Chondrocyte (in vitro differentiated cells): ENCODE measurements around the gene LRRC27. TPM values are rescaled to one million over a fixed set of nuclear protein-coding genes. Genes with fewer than 3 reads are reported as not detected.

Experiments
- DNase-seq: peaks from one replicate; pipeline ENCODE4 v3.0.0; 2021; ENCODE audit warnings: mixed read lengths, low spot score
- H3K27ac Mint-ChIP-seq: one replicate; pipeline ENCODE4 v1.8.0; 2021; ENCODE audit warnings: mild to moderate bottlenecking, moderate library complexity, mixed read lengths; ENCODE audit not compliant: unreplicated experiment
- H3K27me3 Mint-ChIP-seq: 2 replicates; pipeline ENCODE4 v1.8.0; 2021; ENCODE audit warnings: low read depth, mixed read lengths
- H3K36me3 Mint-ChIP-seq: 2 replicates; pipeline ENCODE4 v1.8.0; 2021; ENCODE audit warnings: low read depth, mixed read lengths
- H3K4me1 Mint-ChIP-seq: 2 replicates; pipeline ENCODE4 v1.8.0; 2021; ENCODE audit warnings: low read depth, mild to moderate bottlenecking, mixed read lengths
- H3K4me3 Mint-ChIP-seq: one replicate; pipeline ENCODE4 v1.8.0; 2021; ENCODE audit warnings: mild to moderate bottlenecking, moderate library complexity, mixed read lengths; ENCODE audit not compliant: unreplicated experiment
- H3K9me3 Mint-ChIP-seq: 2 replicates; pipeline ENCODE4 v1.8.0; 2021; ENCODE audit warnings: low read depth, mixed read lengths
- CTCF ChIP-seq: fragments of 200-600 bp; sonication (generic); IDR thresholded peaks from 2 replicates; pipeline ENCODE4 v1.5.0; 2021; ENCODE audit warnings: antibody characterized with exemption, mild to moderate bottlenecking, moderate library complexity
- total RNA-seq: library from RNA; stranded (reverse); gene quantifications from 3 replicates; pipeline ENCODE4 v1.2.1, GENCODE V29; 2021

Gene LRRC27
- total RNA-seq, 1 donor from 2014 or later = 13.2 TPM

GRCh38 chr10:132419538-132420468, 87.8 kb downstream of the LRRC27 start:
- Mint-ChIP-seq H3K9me3 (no peaks in the 10 kb centered on the region), H3K4me3 (no peak overlapping the region), H3K27ac (no peak overlapping the region), H3K4me1 (peaks cover 55% of the 10 kb centered on the region), H3K27me3 (no peaks in the 10 kb centered on the region), H3K36me3 (peaks cover 5% of the 10 kb centered on the region)
- TF ChIP-seq CTCF = no peak
- no peak for DNase-seq

- no peak for DNase-seq
- peaks cover 49% of the 10 kb centered on the region for H3K4me1 Mint-ChIP-seq
- H3K36me3 Mint-ChIP-seq = peaks cover under 1% of the 10 kb centered on the region
- H3K4me3 Mint-ChIP-seq = no peak overlapping the region
- TF ChIP-seq CTCF = no peak
- H3K27me3 Mint-ChIP-seq = no peaks in the 10 kb centered on the region
- H3K9me3 Mint-ChIP-seq = no peaks in the 10 kb centered on the region
- no peak overlapping the region for H3K27ac Mint-ChIP-seq
Measured at GRCh38 chr10:132420469-132420980, 88.5 kb downstream of the LRRC27 start.

- Mint-ChIP-seq H3K27ac (peak overlapping the region; percentile 82), H3K4me3 (peak overlapping the region; percentile 19), H3K9me3 (no peaks in the 10 kb centered on the region), H3K4me1 (peaks cover 48% of the 10 kb centered on the region), H3K36me3 (no peaks in the 10 kb centered on the region), H3K27me3 (no peaks in the 10 kb centered on the region)
- no peak for DNase-seq
- no peak for TF ChIP-seq CTCF
Measured at GRCh38 chr10:132420981-132421846, 89.2 kb downstream of the LRRC27 start.

GRCh38 chr10:132421847-132422751, 90.1 kb downstream of the LRRC27 start:
- peaks cover 48% of the 10 kb centered on the region for H3K4me1 Mint-ChIP-seq
- no peak for TF ChIP-seq CTCF
- no peaks in the 10 kb centered on the region for H3K36me3 Mint-ChIP-seq
- H3K27ac Mint-ChIP-seq = peak overlapping the region; percentile 82
- no peaks in the 10 kb centered on the region for H3K27me3 Mint-ChIP-seq
- DNase-seq = no peak
- H3K4me3 Mint-ChIP-seq = peak overlapping the region; percentile 19
- H3K9me3 Mint-ChIP-seq = no peaks in the 10 kb centered on the region
